Thyroid gland (tissue), 4 donors: Measurements from ENCODE around the gene NAALADL2.

Source experiments
- POLR2A ChIP-seq, 2 donors: fragments of 450-650 bp; IDR thresholded peaks; one replicate each; pipeline ENCODE4 v1.6.1; 2017; ENCODE audit warnings: antibody characterized with exemption in 2 of 2, mild to moderate bottlenecking in 2 of 2, moderate library complexity in 1 of 2
- TF ChIP-seq, protein P1 (sequence below), 6 experiments: fragments of 200-600 bp in 3 of 6; fragments of 450-650 bp in 3 of 6; sonication (generic) in 3 of 6; IDR thresholded peaks; one replicate each; pipeline ENCODE4 v1.5.1; 2016 to 2019; ENCODE audit warnings: antibody characterized with exemption in 6 of 6, mild to moderate bottlenecking in 2 of 6, inconsistent platforms in 1 of 6, moderate library complexity in 1 of 6

DNA sequence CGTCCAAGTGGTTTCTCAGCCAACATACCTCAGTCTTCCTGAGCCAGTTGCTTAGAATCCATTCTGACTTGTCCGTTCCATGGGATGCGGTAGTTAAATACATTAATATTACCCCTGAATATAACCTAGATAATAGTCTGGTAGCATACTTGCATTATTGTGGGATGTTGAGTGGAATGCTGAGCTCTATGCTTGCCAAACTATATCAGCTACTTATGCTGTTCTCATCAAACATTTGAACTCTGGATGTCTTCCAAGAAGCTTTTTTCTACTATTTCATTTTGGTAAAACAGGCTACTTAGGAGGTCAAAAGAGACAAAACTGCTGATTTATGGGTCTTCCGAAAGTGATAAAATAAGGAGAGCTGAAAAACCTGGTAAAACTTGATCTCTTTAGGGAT is 429.5 kb downstream of the NAALADL2 start:
- TF ChIP-seq, protein P1, sequence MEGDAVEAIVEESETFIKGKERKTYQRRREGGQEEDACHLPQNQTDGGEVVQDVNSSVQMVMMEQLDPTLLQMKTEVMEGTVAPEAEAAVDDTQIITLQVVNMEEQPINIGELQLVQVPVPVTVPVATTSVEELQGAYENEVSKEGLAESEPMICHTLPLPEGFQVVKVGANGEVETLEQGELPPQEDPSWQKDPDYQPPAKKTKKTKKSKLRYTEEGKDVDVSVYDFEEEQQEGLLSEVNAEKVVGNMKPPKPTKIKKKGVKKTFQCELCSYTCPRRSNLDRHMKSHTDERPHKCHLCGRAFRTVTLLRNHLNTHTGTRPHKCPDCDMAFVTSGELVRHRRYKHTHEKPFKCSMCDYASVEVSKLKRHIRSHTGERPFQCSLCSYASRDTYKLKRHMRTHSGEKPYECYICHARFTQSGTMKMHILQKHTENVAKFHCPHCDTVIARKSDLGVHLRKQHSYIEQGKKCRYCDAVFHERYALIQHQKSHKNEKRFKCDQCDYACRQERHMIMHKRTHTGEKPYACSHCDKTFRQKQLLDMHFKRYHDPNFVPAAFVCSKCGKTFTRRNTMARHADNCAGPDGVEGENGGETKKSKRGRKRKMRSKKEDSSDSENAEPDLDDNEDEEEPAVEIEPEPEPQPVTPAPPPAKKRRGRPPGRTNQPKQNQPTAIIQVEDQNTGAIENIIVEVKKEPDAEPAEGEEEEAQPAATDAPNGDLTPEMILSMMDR (IDR thresholded peaks at IDR 0.05) = no peak
- no peak for TF ChIP-seq POLR2A (IDR thresholded peaks at IDR 0.05)
